ENCODE results near the gene FGFBP2. TPM values are rescaled to one million over a fixed set of nuclear protein-coding genes. Genes with fewer than 3 reads are reported as not detected.

FGFBP2 gene, protein sequence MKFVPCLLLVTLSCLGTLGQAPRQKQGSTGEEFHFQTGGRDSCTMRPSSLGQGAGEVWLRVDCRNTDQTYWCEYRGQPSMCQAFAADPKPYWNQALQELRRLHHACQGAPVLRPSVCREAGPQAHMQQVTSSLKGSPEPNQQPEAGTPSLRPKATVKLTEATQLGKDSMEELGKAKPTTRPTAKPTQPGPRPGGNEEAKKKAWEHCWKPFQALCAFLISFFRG
- 2.0 TPM for total RNA-seq
- long read RNA-seq, partial matches to known transcripts: 0 of 1 reads
- long read RNA-seq, other reads (novel, unspliced or antisense): 0 of 1 reads

DNA sequence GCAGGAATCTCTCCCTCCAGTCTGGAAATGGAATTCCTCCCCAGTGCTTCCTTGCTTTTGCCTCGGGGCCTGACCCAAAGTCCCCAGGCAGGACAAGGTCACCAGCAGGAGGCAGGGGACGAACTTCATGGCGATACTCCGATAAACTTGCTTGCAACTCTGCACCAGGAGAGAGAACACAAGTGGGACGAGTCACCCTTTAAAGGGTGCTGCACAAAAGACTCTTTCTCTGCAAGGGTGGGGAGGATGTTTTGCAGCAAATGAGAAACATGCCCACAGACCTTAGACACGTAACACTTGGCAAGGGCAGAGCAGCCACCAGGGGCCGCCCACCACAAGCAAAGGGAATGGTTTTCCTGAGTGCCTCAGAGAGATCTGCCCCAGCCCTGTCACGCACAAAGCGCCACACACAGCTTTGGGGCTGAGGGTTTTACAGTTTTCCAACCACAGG, at the start of gene FGFBP2:
FGFBP2 (minus strand) TSS at position 175 of the 451 bp plus-strand sequence; CDS start at position 129, 46 bp downstream.
- peak; percentile 83 for ATAC-seq (ENCODE audit: poor library complexity)
- intact Hi-C loops (cut with DNase I): no loop called here
- peak; percentile 61 for DNase-seq

DNA sequence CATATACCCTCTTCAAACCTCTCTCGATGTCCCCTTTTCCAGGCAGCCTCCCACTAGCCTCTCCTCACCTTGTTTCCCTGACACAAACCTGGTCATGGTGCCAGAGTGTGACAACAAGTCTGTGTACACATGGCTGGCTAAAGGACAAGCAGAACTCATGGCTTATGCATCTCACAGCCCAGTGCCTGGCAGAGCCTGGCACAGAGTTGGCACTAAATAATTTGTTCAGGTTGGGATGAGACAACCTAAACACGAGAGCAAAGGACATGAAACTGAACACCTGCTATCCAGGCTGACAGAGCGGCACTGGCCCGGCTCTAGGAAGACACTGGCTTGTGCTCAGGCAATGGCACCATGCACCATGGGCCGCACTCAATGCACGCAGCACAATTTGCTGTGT, 48.2 kb upstream of the FGFBP2 start:
- DNase-seq: no peak
- intact Hi-C loops (cut with DNase I): no loop called here
- no peak for ATAC-seq (ENCODE audit: poor library complexity)

DNA sequence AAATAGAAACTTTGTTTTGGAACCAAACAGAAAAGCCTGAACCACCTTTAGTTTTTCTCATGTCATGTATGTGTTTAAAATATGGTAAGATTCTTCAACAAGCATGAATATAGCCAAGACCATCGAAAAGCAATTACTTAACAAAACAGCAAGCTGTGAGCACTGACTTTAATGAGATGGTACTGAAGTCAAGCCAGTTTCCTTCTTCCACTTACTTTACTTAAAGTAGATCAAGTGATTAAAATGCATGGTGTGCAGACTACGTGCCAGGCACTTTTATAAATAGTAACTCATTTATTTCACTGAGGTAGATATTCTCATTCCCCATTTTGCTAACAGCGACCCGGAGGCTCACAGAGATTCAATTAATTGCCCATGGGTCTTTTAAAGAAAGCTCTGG, 46.2 kb upstream of the FGFBP2 start:
- ATAC-seq (ENCODE audit: poor library complexity): no peak
- DNase-seq: no peak
- intact Hi-C loops (cut with DNase I): loop anchor here (10.0 kb wide), 1 partner anchor 204 kb away; no protein-coding TSS in a partner anchor

DNA sequence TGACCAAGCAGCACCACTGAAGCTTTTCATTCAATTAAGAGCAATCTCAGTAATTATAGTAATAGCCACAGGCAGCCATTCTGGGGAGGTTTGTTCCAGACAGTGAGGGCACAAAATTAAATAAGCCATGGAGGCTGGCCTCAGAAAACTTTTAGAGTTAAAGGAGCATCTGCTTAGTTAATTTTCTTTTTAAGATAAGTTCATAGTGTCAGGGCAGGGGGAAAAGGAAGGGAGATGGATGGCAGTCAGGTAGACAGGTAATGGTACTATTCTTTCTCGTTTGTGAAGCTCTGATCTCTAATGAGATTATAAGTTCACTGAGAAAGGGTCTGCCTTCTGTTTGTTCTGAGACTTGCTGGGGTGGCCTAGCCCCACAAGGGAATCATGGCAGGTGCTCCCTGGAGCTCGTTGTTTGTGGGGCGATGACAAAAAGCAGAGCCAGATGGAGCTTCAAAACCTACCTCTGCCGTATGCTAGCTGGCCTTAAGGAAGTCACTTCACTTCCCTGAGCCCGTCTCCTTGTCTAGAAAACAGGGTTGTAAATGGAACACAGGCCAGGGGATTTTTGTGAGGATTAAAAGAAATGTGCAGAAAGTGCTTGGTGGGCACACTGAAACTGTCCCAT, 44.6 kb upstream of the FGFBP2 start:
- intact Hi-C loops (cut with DNase I): loop anchor here (10.0 kb wide), 1 partner anchor 203 kb away; no protein-coding TSS in a partner anchor
- DNase-seq (no peak), ATAC-seq (ENCODE audit: poor library complexity) (no peak)

DNA sequence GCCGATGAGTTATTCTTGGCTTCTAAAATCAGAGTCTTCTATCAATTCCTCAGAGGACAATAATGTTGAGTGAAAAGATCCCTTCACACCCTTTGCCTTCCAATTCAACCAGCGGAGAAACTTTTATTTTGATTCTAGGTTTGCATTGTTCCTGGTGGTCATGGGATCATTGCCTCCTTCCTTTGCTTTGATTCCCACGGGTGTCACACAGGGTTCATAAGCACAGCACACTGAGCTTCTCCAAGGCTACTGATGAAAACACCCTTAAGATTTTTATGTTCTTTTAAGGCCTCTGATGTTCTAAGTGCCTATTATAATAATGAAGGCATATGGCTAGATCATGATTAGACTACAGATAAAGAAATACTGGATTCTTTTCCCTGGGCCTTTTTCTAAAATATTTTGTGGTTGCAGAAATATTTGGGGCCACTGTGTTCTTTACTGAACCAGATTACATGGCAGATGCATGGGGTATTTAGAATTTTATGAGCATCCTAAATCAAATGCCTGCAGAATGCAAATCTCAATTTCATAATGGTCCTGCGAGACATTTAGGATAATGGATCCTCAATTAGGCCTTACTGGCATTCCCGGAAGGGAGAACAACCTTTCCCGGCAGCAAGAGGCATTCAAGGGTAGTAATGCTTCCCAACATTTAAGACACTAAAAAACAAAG, 43.9 kb upstream of the FGFBP2 start:
- ATAC-seq (ENCODE audit: poor library complexity) (no peak), DNase-seq (no peak)
- intact Hi-C loops (cut with DNase I): loop anchor here (10.0 kb wide), 1 partner anchor 202 kb away; no protein-coding TSS in a partner anchor

DNA sequence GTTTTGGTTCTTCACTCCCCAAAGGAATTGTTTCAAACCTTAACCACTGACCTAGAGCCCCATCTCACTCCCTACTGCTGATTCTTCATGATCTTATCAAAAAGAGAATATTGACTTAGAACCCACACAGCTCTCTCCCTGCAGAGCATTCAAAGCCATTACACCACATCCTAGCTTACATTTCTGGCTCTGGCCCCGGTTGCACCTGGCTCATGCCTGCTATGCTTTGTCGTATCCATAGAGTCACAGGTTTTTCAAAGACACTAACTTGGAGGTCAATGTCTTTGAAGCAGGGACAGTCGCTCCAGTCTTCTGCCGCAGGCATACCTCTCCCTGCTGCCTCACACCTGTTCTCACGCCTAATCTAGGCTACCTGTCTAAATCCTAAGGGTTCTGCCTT, 42.7 kb upstream of the FGFBP2 start:
- DNase-seq: no peak
- no peak for ATAC-seq (ENCODE audit: poor library complexity)
- intact Hi-C loops (cut with DNase I): loop anchor here (10.0 kb wide), 1 partner anchor 201 kb away; no protein-coding TSS in a partner anchor

DNA sequence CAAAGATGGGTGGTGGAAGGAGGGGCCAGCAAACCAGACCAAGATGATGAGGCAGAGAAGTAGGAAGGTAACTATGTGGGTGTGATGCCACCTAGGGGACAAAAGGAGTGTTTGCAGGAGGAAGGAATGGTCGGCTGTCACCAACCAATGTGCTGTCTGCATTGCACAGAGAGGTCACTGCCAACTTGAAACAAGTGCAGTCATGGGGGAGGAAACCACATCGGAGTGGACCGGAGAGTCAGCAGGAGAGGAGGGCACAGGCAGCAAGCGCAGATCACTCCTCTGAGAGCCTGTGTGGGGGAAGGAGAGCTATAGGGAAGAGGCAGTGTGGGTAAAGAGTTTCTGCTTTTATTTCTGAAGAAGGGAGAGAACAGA, 38.5 kb upstream of the FGFBP2 start:
- ATAC-seq (ENCODE audit: poor library complexity): peak; percentile 96
- intact Hi-C loops (cut with DNase I): loop anchor here (5.0 to 10.0 kb wide), 2 partner anchors 119 to 197 kb away; no protein-coding TSS in a partner anchor
- DNase-seq: peak; percentile 48

DNA sequence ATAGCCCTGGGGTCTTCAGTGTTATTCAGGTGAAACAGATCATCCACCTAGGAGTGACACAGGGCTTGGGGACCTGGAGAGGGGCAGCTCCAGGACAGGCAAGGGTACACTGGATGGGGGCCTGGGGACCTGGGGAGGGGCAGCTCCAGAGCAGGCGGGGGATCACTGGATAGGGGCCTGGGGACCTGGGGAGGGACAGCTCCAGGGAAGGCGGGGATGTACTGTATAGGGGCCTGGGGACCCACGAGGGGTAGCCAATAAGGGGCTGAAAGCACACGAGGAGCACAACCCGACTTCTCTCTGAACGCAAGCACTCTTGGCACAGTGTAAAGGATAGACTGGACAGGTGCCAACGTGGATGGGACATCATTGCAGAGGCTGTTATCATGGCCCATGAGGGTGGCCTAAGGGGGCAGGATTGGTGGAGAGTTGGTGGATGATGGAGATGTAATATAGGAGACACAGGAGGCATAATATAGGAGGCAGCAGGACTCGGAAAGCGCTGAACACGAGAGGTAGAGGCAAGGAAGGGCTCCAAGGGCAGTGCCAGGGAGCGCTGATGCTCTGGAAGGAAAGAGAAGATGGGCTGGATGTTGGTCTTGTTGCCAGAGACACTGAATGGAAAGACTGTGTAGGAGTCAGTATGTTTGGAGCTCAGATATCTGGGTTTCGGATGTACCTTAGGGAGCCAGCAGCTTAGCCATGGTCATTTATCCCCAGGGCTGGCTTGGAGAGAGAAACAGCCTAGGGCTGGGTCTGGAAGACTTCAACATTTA, 37.9 kb upstream of the FGFBP2 start:
- DNase-seq (no peak), ATAC-seq (ENCODE audit: poor library complexity) (no peak)
- intact Hi-C loops (cut with DNase I): loop anchor here (5.0 to 10.0 kb wide), 2 partner anchors 119 to 196 kb away; no protein-coding TSS in a partner anchor

DNA sequence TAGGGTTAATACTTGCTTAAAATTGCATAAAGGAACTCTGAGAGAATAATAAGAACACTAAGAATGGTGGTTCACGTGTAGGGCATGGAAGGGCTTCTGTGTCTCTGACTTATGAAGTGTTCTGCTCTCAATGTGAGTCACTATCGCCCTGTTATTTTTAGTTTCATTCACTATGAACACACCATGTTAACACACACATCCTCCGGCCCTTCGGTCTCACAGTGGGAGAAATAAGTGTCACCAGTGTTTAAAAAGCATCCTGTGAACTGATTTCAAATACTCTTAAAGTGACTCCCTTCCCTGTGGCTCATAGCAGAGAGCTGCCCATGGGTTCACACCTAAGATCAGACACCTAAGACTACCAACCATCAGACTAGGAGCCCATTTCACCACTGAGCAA, 33.8 kb upstream of the FGFBP2 start:
- intact Hi-C loops (cut with DNase I): no loop called here
- ATAC-seq (ENCODE audit: poor library complexity) (peak; percentile 51), DNase-seq (no peak)

DNA sequence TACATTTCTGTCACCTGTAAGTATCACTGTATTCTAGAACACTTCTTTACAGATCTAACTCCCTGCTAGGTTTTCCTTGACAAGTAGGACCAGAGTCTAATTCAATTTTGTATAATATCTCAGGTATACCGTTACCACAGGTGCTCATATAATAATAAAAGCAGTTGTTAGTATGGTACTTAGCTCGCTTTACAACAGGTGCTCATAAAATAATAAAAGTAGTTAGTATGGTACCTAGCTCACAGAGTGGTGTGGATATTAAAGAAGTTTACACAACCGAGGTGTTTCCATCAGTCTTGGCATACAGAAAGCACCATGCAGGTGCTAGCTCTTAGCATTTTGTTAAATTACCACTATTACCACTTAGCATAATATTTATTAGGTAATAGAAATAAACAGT, 32.9 kb upstream of the FGFBP2 start:
- ATAC-seq (ENCODE audit: poor library complexity) (no peak), DNase-seq (no peak)
- intact Hi-C loops (cut with DNase I): no loop called here

DNA sequence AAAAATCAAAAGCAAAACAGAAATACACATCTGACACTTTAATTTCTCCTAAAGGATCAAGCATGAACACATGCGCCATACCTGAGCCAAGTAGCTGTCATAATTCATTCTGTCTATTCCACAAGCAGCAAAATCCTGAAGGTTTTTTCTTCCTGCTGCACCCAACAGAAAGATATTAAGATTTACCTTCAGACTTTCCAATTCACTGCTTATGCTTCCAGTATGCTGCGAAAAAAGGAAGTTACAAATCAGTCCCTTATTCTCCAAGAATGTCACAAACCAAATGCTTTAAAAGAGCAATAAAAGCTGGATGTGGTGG, 29.2 kb upstream of the FGFBP2 start:
- intact Hi-C loops (cut with DNase I): no loop called here
- DNase-seq: no peak
- ATAC-seq (ENCODE audit: poor library complexity): no peak

DNA sequence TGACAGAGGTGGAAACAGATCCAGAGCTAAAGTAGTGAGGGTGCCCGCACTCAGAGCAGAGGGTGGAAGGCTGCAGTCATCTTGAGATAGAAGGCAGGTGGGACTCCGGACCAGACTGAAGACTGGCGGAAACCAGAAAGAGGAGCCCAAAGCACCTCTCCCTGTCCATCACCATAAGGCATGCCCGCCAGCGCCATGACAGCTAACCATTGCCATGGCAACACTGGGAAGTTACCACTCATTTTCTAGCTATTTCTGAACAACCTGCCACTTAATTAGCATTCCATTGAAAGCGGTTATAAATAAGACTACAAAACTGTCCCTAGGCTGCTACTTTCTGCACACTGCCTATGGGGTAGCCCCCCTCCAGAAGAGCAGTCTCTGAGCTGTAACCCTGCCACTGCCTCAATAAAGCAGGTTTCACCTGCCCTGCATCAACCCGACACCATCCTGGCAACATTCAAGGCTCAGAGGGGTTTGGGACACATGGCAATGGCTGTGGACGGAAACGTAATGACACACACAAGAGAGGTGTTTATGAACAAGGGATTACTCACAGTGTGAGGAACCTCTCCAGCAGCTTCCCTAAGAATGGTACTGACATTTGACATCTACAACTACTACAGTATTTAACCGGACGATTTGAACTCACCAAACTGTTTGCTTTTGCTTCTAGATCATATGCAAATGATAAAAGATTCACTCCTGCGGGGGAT, 27.8 kb upstream of the FGFBP2 start:
- no peak for DNase-seq
- intact Hi-C loops (cut with DNase I): no loop called here
- ATAC-seq (ENCODE audit: poor library complexity): no peak

DNA sequence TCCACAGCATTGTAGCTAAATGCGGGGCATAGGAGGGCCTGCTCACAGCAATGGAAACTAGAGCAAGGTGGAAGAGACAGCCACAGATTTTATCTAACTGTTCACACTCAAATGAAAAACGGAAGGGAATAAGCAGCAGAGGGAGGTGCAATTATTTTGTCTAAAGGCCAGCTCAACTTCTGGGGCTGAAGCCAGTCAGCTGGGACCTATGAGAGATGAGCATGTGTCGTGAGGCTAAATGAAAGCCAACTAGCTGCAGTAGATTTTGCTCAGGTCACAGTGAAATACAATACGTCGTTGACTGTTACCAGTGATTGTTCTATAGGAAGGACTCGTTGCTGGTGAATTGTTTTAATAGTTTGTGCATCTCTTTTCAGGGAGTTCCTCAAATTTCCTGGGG, 26.4 kb upstream of the FGFBP2 start:
- intact Hi-C loops (cut with DNase I): no loop called here
- DNase-seq (no peak), ATAC-seq (ENCODE audit: poor library complexity) (no peak)

DNA sequence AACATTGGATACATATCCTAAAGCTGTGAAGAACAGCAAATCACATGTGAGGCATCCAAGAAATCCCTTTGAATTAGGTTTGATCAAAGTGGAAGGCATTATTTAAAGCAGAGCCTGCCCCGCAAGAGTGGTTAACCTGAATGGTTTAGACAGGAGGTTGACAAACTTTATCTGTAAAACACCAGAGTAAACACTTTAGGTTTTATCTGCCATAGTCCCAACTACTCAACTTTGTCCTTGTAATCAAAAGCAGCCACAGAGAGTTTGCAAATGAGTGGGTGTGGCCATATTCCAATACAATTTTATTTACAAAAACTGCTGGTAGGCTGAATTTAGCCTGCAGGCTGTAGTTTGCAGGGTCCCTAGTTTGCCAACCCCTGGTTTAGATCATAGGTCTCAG, 25.2 kb upstream of the FGFBP2 start:
- intact Hi-C loops (cut with DNase I): no loop called here
- ATAC-seq (ENCODE audit: poor library complexity): no peak
- DNase-seq: no peak

DNA sequence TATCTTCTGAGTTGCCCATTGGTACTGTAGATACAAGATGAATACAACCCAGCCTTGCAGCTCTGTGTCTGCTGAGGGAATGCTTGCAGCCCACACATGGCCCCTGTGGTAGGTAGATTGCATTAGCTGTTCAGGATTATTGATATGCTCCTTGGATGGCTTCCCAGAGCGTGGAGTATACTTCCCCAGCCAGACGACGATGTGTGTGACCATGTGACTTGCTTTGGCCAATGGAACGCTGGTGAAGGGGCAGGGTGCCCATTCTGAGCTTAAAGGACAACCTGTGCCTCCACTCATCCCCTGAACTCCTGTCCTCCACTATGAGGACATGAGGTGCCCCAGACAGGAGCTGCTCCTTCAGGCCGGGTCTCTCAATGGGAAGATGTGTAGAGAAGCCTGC, 23.9 kb upstream of the FGFBP2 start:
- DNase-seq (no peak), ATAC-seq (ENCODE audit: poor library complexity) (no peak)
- intact Hi-C loops (cut with DNase I): no loop called here

DNA sequence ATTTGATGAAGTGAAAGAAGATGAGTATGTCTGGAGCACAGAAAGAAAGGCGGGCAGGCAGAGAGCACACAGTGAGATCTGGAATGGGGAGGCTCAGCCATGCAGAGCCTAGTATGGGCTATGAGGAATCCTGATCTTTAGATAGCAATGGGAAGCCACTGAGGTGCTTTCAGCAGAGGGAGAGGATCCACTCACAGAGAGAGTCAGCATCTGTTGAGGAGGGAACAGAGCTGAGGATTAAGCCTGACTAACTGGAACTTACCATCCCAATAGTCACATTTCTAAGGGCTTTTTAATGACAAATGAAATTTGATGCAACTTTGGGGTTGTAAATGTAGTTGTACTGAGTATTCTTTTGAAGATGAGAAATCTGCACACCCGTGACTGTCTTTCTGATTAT, 20.6 kb upstream of the FGFBP2 start:
- no peak for DNase-seq
- intact Hi-C loops (cut with DNase I): no loop called here
- ATAC-seq (ENCODE audit: poor library complexity): no peak

DNA sequence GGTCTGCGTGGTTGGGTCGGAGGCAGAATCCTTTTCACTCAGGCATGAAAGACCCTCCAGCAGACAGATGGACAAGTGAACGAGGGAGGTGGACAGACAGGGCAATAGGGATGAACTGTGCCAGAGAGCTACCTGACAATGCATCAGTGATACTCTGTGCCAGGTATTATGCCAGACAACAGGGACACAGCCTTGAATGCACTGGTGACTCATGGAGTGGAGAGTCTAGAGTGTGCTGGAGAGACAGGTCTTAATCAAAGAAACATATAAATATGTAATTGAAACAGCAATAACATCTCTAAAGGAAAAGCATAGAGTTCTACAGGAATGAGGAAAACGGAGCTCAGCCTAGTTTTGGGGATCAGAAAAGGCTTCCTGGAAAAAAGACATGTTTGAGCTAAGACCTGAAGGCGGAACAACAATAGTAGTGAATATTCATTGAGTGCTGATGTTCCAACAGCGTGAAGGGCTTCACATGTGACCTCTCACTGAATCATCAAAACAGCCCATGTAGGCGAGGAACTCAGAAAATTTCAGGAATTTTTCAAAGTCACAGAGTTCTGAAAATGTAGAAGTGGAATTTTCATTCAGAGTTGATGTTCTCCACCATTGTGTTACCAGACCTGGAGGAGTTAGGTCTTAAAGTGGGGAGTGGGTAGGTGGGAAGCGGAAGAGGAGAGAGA, 20.0 kb upstream of the FGFBP2 start:
- intact Hi-C loops (cut with DNase I): no loop called here
- ATAC-seq (ENCODE audit: poor library complexity) (no peak), DNase-seq (no peak)

Measured in Right ventricle myocardium superior (tissue), 1 donor.